HG03378 (cell line): ENCODE measurements around the gene KRT83.
A peak's percentile ranks its signal among the peaks of the same experiment; 100 is the strongest.
"Not testable (repeated sequence)": the region's sequence is repeated elsewhere in the genome, so short reads cannot be mapped to it uniquely, and the experiment has no call there.

Experiments
- ATAC-seq: cut with Tn5 transposase; IDR thresholded peaks from one replicate; pipeline ENCODE4 v1.9.1; 2021; ENCODE audit warnings: mild to moderate bottlenecking, moderate library complexity; ENCODE audit not compliant: unreplicated experiment

Gene KRT83

DNA sequence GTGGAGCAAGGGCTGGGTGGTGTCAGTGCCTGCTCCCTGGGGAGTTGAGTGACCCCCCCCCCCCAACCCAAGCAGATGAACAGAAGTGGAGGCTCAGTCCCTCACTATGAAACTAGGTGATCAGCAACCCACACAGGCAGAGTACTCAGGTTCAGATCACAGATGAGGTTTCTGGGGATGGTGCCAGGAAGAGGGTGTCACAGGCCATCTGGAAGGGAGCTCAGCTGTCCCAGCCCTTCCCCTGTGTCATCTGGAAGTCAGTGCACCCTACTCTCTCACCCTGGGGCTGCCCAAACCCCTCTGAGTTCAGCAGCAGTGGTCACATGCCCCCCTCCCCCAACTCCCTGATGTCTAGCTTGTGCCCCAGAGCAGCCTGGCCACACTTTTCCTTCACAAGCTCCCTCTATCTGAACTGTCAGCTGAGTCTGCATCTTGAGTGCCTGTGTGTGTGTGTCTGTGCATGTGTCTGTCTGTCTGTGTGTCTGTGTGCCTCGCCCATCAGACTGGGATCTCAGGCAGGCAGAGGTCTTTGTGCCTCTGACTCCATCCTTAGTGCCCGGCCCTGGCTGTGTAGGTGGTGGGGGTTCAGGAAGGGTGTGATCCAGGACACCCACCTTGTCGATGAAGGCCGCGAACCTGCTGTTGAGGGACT is 30.6 kb downstream of the KRT83 start:
- ATAC-seq = not testable (repeated sequence)

DNA sequence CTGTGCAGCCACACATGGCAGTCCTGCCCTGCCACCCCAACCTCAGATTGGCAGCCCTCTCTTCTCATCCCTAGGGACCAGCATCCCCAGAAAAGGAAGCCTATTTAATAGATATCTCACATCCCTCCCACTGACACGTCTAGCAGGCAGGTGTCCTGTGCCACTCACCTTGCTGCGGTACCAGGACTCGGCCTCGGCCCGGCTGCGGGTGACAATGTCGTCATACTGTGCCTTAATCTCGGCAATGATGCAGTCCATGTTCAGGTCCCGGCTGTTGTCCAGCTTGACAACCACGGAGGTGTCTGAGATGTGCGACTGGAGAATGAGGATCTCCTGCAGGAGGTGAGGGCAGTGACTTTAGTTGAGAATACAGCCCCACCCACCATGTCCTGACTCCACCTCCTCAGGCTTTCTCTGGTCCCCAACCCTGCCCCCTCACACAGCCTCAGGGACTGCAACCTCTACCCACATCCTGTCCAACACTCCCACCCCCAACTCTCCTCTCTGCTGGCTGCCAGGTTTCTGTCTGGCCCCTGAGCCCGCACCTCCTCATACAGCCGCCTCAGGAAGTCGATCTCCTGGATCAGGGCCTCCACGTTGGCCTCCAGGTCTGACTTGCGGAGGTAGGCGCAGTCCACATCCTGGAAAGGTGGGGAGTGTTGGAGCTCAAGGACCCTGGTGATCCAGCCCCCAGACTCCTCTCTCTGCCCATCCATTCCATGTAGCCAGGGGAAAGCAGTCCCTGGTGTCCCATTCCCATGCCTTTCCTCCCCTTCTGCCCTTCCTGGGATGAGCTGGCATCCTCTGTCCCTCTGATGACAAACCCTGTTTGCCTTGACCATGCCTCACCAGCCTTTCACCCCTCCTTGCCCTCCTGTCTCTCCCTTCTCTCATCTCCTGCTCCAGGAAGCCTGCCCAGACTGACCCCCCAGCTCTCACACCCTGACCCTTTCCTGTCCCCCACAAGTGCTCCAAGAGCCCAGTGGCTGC is 33.1 kb downstream of the KRT83 start:
- ATAC-seq = peak; percentile 51

- not testable (repeated sequence) for ATAC-seq
Observed at GRCh38 chr12:52286857-52287785, 34.1 kb downstream of the KRT83 start.

DNA sequence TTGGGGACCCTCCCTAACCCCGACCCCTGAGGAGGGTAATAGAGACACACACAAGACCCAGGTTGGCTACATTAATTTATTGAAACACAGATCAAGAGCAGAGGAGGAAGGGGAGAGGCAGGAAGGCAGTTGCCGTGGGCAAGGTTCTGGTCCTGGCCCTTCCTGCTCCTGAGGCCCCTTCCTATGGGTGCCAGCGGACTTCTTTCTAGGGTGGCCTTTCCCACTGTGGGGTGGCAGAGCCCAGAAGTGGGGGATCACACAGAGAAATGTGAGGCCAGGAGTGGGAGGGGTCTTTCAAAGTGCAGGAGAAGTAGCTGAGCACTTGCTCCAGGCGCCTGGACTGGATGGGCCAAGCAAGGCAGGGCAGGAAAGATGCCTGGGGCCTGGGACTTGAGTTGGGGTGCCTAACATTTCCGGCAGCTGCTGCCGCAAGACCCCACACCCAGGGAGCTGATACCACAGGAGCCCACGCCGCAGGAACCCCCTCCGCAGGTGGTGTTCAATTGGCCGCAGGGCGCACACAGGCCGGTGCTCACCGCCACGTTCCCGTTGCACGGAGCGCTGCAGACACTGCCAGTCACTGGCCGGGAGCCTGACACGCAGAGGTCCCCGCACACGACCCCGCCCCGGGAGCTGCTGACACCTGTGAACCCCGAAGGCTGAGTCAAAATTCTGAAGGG is 35.2 kb downstream of the KRT83 start:
- ATAC-seq = no peak

- ATAC-seq = no peak
Observed at GRCh38 chr12:52285172-52285745, 35.9 kb downstream of the KRT83 start.

DNA sequence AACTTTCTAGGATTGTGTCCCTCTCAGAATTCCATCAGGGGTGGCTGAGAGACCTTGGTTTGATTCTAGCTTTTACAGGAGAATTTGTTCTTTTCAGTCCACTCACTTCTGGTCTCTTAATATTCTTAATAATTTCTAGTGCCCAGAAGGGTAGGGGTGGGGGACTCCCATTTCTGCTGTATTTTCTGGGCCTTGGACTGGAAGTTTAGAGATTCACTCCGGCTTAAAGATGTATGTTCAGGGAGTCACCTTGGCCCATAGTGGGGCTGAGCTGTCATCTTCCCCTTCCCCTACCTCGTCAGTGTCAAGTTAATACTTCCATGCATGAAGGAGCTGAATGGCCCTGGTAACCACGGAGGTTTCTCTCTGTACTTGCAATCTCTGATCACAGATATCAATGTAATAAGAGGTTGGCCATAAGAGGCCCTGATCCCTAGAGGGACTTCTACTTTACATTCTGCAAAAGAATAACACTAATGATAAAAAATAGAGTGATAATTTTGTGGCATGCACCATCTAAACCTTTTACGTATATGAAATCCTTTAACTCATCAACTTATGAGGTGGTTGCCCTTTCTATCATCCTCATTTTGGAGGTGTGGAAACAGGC is 36.5 kb downstream of the KRT83 start:
- ATAC-seq = no peak

DNA sequence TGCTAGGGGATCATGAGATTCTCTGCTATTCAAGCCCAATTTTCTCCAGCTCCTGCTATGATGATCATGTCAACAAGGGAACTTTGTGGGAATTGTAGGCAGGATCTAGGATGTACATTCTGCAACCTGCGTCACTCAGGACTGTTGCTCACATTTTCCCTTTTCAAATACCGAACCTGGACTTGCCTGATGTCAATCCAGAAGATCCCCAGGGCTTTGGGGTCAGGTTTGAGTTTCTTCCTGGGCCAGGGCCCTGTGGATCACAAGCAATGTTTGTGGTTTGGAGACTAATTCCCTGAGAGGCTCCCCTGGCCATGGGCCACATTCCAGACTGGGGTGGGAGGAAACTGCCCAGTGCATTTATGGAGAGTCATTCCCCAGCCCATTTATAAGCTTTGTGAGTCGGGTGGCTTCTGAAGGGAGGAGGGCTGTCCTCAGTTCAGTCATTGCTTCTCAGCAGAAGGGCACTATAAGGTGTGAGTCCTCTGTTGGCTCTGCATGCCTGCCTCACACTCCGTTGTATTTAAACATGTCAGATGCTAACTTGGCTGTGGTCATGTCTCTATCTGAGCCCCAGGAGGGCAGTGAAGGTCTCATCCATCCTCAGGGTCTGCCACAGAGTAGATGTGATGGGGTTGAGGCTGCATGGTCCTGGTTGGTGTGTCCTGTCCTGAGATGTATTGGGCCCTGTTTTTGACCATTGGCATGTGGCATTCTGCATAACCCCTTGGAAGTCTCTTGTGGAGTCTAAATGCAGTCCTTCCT is 40.2 kb downstream of the KRT83 start:
- no peak for ATAC-seq

DNA sequence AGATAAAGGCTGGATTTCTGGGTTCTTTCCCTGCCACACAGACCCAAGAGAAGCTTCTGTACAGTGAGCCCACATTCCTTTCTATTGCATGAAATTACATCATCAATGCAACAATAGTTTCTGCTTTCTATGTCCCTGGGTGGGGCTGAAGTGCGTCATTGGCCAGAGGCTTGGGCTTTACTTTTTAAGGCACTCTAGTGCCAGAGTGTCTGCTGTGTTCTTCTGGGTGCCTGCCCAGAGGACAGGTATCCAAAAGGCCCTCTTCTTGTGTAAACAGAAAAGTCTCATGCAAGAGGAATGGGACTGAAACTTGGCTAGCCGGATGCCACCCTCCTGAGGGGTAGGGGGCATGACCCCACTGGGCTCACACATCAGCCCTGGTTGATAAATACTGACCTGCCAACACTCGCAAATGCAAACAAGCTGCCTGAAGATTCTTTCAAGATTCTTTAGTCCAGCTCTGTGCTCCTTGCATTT is 40.8 kb downstream of the KRT83 start:
- ATAC-seq = no peak

DNA sequence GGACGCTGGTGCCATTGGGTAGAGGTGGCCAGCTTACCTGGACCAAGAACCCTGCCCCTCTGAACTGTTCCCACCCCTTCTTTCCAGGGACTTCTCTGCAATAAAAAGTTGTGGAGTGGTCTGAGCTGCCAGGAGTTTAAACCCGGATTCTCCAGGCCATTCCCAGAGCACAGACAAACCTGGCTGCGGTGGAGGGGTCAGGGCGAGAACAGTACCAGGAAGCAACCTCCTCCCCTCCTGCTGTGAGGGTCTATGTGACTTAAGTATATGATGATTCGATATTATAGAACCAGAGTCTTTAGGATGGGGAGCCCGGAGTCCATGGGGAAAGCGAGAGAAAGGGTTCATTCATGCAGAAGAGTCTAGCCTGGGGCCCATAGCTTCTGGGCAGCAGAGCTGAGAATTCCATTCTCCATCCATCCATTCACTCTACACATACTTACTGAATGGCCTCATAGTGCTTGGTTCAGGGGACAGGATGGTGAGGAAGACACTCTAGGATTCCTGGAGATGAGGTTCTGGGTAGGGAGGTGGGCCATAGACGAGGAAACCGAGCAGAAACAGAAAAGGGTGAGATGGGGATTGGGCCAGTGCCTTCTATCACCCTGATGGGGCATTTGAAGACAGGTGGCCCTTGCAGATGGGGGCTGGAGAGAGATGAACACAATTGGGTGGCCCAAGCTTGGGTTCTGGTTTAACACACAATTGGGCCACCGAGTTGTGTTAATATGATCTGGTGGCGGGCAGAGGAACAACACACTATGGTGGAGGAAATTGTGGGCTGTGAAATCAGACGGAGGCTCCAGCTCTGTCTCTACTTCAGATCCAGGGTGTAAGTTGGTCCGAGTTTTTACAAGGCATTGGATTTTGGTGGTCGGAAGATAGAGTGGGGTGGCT is 41.5 kb downstream of the KRT83 start:
- ATAC-seq = no peak

- ATAC-seq = no peak
Observed at GRCh38 chr12:52278575-52279421, 42.4 kb downstream of the KRT83 start.

DNA sequence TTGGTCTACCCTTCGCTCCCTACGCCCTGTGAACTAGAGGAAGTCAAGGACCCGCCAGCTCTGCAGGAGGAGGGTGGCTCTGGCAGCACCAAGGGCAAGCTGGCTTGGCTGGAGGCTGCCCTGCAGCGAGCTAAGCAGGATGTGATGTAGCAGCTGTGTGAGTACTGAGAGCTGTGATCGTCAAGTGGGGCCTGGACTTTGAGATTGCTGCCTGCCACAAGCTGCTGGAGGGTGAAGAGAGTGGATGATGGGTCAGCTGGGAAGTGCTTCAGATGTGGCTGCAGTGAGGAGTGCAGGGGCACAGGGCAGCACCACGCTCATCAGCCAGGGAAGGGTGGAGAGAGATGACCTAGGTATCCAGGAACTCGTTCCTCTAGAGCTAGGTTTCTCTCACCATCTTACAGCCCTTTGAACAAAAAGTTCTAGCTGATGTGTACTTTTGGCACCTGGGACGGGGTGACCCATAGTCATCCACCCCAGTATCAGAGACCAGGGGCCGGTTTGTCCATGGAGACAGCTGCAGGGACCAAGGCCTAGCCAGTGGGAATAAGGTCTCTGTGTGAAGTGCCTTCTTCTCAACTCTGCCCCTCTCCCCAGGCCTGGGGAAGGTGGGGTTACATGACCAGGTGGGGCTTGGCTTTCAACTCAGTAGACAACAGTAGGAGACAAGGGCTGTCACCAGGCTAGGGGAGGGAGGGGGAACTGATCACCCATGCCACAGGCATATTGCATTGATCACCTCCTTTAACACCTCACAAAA is 43.5 kb downstream of the KRT83 start:
- no peak for ATAC-seq

DNA sequence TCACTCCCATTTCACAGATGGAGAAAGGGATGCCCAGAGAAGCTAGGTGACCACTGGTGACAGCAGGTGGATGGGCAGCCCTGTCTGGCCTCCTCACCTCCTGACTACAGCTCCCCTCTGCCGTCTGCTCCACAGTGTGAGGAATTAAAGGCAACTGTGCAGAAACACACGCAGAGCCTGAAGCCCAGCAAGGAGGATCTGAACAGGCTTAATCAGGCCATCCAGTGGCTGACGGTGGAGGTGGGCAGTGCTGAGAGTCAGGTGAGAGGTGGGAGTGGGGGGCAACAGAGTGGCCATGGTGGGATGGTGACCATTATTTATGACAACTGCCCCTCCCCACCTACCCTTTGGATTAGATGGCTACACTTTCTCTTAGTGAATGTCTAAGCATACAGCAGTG is 45.5 kb downstream of the KRT83 start:
- no peak for ATAC-seq

- ATAC-seq = no peak
Observed at GRCh38 chr12:52274521-52275120, 46.6 kb downstream of the KRT83 start, which contains the start of gene KRT86. Gene KRT86, plus strand, starts transcription at chr12:52274645. Its CDS starts 27,272 bp downstream, at chr12:52301917.

GRCh38 chr12:52271158-52271557 is 50.0 kb downstream of the KRT83 start:
- ATAC-seq = no peak

DNA sequence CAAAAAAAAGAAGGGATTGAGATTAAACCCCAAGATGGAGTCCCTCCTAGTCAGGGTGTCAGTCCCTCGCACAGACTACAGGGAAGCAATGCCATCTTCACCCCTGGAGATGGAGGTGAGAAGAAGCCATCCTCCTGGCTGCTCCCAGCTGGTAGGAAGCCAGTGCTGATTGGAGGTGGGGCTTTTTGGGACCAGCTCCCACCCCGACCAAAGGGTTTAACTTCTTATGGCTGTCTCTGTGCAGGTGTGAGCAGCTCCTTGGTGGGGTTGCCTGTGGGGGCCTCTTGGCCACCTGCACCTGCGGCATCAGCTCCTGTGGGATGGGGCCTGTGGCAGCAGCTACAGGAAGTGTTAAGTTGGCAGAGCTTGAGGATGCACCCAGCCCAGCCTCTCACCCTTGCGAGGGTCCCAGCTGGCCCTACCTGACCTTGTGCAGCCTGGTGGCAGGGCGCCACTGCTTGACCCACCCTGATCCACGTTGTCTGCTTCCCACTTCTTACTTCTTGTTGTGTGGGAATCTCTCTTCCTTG is 50.6 kb downstream of the KRT83 start:
- ATAC-seq = no peak
